ENCODE data around the gene OTUB1. TPM values are rescaled to one million over a fixed set of nuclear protein-coding genes. Genes with fewer than 3 reads are reported as not detected.

The OTUB1 gene
- total RNA-seq, 1 donor from 2014 or later: 60.6 TPM

- DNase-seq (no peak), ATAC-seq (no peak)
- Histone ChIP-seq H3K4me3 (no peak overlapping the region), H3K36me3 (peaks cover 8% of the 10 kb centered on the region), H3K4me1 (peaks cover 7% of the 10 kb centered on the region), H3K27me3 (no peaks in the 10 kb centered on the region), H3K9me3 (no peaks in the 10 kb centered on the region), H3K27ac (no peak overlapping the region)
- intact Hi-C loops (cut with DNase I): no loop called here
- TF ChIP-seq, protein P1, sequence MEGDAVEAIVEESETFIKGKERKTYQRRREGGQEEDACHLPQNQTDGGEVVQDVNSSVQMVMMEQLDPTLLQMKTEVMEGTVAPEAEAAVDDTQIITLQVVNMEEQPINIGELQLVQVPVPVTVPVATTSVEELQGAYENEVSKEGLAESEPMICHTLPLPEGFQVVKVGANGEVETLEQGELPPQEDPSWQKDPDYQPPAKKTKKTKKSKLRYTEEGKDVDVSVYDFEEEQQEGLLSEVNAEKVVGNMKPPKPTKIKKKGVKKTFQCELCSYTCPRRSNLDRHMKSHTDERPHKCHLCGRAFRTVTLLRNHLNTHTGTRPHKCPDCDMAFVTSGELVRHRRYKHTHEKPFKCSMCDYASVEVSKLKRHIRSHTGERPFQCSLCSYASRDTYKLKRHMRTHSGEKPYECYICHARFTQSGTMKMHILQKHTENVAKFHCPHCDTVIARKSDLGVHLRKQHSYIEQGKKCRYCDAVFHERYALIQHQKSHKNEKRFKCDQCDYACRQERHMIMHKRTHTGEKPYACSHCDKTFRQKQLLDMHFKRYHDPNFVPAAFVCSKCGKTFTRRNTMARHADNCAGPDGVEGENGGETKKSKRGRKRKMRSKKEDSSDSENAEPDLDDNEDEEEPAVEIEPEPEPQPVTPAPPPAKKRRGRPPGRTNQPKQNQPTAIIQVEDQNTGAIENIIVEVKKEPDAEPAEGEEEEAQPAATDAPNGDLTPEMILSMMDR (IDR thresholded peaks at IDR 0.05): no peak
Observed at GRCh38 chr11:63941901-63942300, 44.3 kb upstream of the OTUB1 start.

DNA sequence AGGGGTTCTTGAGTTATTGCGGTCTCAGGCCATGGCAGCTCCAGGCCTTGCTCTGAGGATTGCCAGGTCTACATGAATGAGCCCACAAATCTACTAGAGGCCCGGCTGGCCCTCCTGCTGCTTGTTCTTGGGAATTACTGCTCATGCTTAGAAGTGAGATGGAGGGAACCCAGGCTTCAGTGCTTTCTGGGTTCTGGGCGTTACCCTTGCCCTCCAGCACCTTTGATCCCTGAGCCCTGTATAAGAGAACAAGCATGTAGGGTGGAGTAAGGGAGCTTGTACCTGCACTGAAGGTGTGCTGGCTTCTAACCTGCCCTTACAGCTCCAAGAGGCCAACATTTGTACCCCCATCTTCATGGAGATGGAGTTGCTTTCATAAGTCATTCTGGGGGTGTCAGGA is 43.4 kb upstream of the OTUB1 start:
- Histone ChIP-seq H3K36me3 (peaks cover 14% of the 10 kb centered on the region), H3K9me3 (no peaks in the 10 kb centered on the region), H3K27ac (no peak overlapping the region), H3K27me3 (no peaks in the 10 kb centered on the region), H3K4me3 (no peak overlapping the region), H3K4me1 (peaks cover 7% of the 10 kb centered on the region)
- ATAC-seq (no peak), DNase-seq (no peak)
- TF ChIP-seq, protein P1 (IDR thresholded peaks at IDR 0.05): no peak
- intact Hi-C loops (cut with DNase I): no loop called here

DNA sequence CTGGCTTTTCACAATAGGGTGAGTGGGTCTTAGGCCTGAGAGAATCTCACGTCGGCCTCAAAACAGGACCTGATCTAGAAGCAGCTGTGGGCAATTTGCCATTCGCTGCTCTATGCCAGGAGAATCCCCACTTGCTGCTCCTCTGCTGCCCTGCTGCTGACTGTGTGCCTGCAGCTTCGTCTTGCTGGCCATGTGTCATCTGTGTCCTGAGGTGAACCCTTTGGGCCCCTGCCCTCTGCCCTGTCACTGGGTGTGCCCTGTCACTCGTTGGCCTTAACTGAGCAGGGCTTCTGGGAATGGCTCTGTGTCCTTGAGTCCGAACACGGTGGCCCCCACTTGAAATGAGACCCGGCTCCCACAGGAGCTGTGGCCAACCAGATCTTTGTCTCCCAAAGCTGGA is 41.3 kb upstream of the OTUB1 start:
- TF ChIP-seq, protein P1 (IDR thresholded peaks at IDR 0.05): no peak
- DNase-seq (no peak), ATAC-seq (no peak)
- peak overlapping the region; percentile 11 for H3K27ac ChIP-seq
- intact Hi-C loops (cut with DNase I): loop anchor here (5.0 kb wide), 1 partner anchor 108 kb away; the partner anchor contains the start of gene MARK2
- H3K9me3 ChIP-seq: no peaks in the 10 kb centered on the region
- no peaks in the 10 kb centered on the region for H3K27me3 ChIP-seq
- peaks cover 14% of the 10 kb centered on the region for H3K36me3 ChIP-seq
- no peaks in the 10 kb centered on the region for H3K4me1 ChIP-seq
- no peak overlapping the region for H3K4me3 ChIP-seq

DNA sequence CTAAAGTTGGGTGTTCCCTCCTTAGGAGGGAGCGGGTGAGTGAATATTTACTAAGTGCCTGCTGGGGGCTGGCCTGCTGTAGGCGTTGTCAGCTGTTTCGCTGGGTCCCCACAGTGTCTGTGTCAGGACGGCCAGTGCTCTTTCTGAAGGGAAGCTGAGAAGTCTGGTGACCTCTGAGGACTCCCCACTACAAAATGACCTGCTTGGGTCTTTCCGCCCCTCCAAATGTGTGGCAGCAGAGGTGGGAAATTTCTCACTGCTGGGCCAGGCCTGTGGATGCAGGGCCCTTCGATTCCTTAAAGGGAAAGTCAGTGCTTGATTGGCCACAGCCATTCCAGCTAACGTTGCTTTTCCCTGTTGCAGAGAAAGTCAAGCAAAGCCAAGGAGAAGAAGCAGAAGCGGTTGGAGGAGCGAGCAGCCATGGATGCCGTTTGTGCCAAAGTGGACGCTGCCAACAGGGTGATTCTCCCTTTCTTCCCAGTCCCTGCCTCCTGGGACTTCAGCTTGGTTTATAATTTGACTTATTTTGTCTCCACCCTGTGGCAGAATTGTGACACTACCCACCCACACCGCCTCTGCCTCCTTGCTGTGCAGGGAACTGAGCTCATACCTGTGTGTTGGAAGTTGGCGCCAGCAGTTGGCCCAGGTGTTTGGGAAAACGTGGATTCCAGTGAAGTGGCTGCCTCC is 40.6 kb upstream of the OTUB1 start:
- Histone ChIP-seq H3K27me3 (no peaks in the 10 kb centered on the region), H3K27ac (peak overlapping the region; percentile 11), H3K4me1 (no peaks in the 10 kb centered on the region), H3K36me3 (peaks cover 14% of the 10 kb centered on the region), H3K4me3 (no peak overlapping the region), H3K9me3 (no peaks in the 10 kb centered on the region)
- TF ChIP-seq, protein P1 (IDR thresholded peaks at IDR 0.05): peak; percentile 80
- peak; percentile 71 for DNase-seq
- ATAC-seq: peak; percentile 96
- intact Hi-C loops (cut with DNase I): loop anchor here (5.0 kb wide), 1 partner anchor 108 kb away; the partner anchor contains the start of gene MARK2

DNA sequence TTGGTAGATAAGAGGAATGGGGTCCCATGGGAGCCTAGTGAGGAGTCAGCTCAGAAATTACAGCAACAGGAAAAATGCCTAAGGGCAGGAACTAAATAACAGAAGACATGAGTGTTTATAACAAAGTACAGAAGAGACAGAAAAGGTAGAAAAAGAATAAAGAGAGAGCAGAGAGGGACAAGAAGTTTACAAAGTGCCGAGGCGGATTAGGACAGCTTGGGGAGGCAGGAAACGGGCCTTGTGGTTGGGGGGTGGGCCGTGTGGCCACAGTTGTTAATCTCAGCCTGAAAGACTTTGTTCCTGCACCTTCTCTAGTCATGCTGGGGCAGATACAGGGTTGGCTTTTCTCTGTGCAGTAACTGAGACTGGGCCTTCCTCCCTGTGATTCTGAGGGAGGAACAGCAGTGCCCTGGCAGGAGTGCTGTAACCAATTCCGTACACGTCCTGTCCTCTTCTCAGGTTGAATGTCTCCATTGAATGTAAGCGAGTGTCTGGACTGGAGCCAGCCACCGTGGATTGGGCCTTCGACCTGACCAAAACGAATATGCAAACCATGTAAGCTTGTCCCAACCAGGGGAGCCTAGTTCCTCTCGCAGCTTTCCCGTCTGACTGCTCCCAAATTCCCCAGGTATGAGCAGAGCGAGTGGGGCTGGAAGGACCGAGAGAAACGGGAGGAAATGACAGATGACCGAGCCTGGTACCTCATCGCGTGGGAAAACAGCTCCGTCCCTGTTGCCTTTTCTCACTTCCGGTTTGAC is 34.3 kb upstream of the OTUB1 start:
- ATAC-seq (peak; percentile 39), DNase-seq (no peak)
- H3K36me3 ChIP-seq: peaks cover 35% of the 10 kb centered on the region
- H3K4me1 ChIP-seq: no peaks in the 10 kb centered on the region
- H3K9me3 ChIP-seq: no peaks in the 10 kb centered on the region
- no peak overlapping the region for H3K4me3 ChIP-seq
- H3K27me3 ChIP-seq: no peaks in the 10 kb centered on the region
- TF ChIP-seq, protein P1 (IDR thresholded peaks at IDR 0.05): no peak
- no peak overlapping the region for H3K27ac ChIP-seq
- intact Hi-C loops (cut with DNase I): no loop called here
